HG02852 (cell line): ENCODE results near the gene ARHGEF12.

Experiments
- ATAC-seq: cut with Tn5 transposase; IDR thresholded peaks from one replicate; pipeline ENCODE4 v1.9.1; 2021; ENCODE audit warnings: mild to moderate bottlenecking, moderate library complexity; ENCODE audit not compliant: unreplicated experiment

Gene ARHGEF12

GRCh38 chr11:120338107-120338933, 2.1 kb downstream of the ARHGEF12 start:
- no peak for ATAC-seq

- no peak for ATAC-seq
Measured at GRCh38 chr11:120339394-120339890, 3.2 kb downstream of the ARHGEF12 start.

- ATAC-seq: no peak
Measured at GRCh38 chr11:120340529-120340928, 4.3 kb downstream of the ARHGEF12 start.

GRCh38 chr11:120342226-120342625, 6.0 kb downstream of the ARHGEF12 start:
- ATAC-seq: no peak

GRCh38 chr11:120342678-120343077, 6.5 kb downstream of the ARHGEF12 start:
- ATAC-seq: no peak

GRCh38 chr11:120343429-120343828, 7.2 kb downstream of the ARHGEF12 start:
- peak; percentile 68 for ATAC-seq

GRCh38 chr11:120344302-120345004, 8.2 kb downstream of the ARHGEF12 start:
- ATAC-seq: peak; percentile 80

- no peak for ATAC-seq
Measured at GRCh38 chr11:120346233-120346632, 10.0 kb downstream of the ARHGEF12 start.

- no peak for ATAC-seq
Measured at GRCh38 chr11:120350637-120351036, 14.4 kb downstream of the ARHGEF12 start.

GRCh38 chr11:120352405-120352804, 16.2 kb downstream of the ARHGEF12 start:
- ATAC-seq: no peak

- ATAC-seq: no peak
Measured at GRCh38 chr11:120354068-120354467, 17.9 kb downstream of the ARHGEF12 start.

- no peak for ATAC-seq
Measured at GRCh38 chr11:120354779-120355178, 18.6 kb downstream of the ARHGEF12 start.

- ATAC-seq: no peak
Measured at GRCh38 chr11:120357620-120358019, 21.4 kb downstream of the ARHGEF12 start.

GRCh38 chr11:120358729-120359128, 22.5 kb downstream of the ARHGEF12 start:
- ATAC-seq: no peak

- ATAC-seq: no peak
Measured at GRCh38 chr11:120363436-120363835, 27.2 kb downstream of the ARHGEF12 start.

- ATAC-seq: no peak
Measured at GRCh38 chr11:120365512-120365911, 29.3 kb downstream of the ARHGEF12 start.

- no peak for ATAC-seq
Measured at GRCh38 chr11:120372296-120372695, 36.1 kb downstream of the ARHGEF12 start.

- ATAC-seq: no peak
Measured at GRCh38 chr11:120375076-120375475, 38.9 kb downstream of the ARHGEF12 start.

- ATAC-seq: no peak
Measured at GRCh38 chr11:120376547-120377182, 40.5 kb downstream of the ARHGEF12 start.

GRCh38 chr11:120378474-120378873, 42.3 kb downstream of the ARHGEF12 start:
- ATAC-seq: no peak

- no peak for ATAC-seq
Measured at GRCh38 chr11:120381401-120381800, 45.2 kb downstream of the ARHGEF12 start.
